H9 (cell line): ENCODE data around the gene TMEM106C. TPM values are rescaled to one million over a fixed set of nuclear protein-coding genes. Genes with fewer than 3 reads are reported as not detected.
A peak's percentile ranks its signal among the peaks of the same experiment; 100 is the strongest.

Experiments used
- DNase-seq: peaks from one replicate; pipeline ENCODE4 v3.0.0-alpha.2; 2017
- H2AFZ ChIP-seq: one replicate; pipeline ENCODE4 v1.6.1; 2013; ENCODE audit warnings: mild to moderate bottlenecking, low read length, control low read depth, moderate library complexity
- H2AK5ac ChIP-seq: 2 replicates; pipeline ENCODE4 v1.6.1; 2013; ENCODE audit warnings: low read length, control low read depth, mixed read lengths; ENCODE audit not compliant: insufficient read length
- H2BK120ac ChIP-seq: one replicate; pipeline ENCODE4 v1.6.1; 2013; ENCODE audit warnings: low read depth, mild to moderate bottlenecking, low read length, control low read depth, inconsistent platforms; ENCODE audit not compliant: poor library complexity, severe bottlenecking
- H2BK12ac ChIP-seq: 2 replicates; pipeline ENCODE4 v1.6.1; 2013; ENCODE audit warnings: low read length, control low read depth, mixed read lengths, low read depth; ENCODE audit not compliant: insufficient read length
- H2BK15ac ChIP-seq: 2 replicates; pipeline ENCODE4 v1.6.1; 2013; ENCODE audit warnings: low read depth, low read length, control low read depth
- H2BK20ac ChIP-seq: one replicate; pipeline ENCODE4 v1.6.1; 2013; ENCODE audit warnings: low read depth, mild to moderate bottlenecking, low read length, control low read depth, inconsistent platforms; ENCODE audit not compliant: poor library complexity, severe bottlenecking
- H2BK5ac ChIP-seq: 2 replicates; pipeline ENCODE4 v1.6.1; 2013; ENCODE audit warnings: low read length, control low read depth, mixed read lengths; ENCODE audit not compliant: insufficient read length
- H3K14ac ChIP-seq: 2 replicates; pipeline ENCODE4 v1.6.1; 2013; ENCODE audit warnings: low read length, control low read depth; ENCODE audit not compliant: insufficient read depth
- H3K18ac ChIP-seq: 2 replicates; pipeline ENCODE4 v1.6.1; 2013; ENCODE audit warnings: low read depth, mild to moderate bottlenecking, mixed read lengths, low read length, control low read depth; ENCODE audit not compliant: insufficient read length
- H3K23ac ChIP-seq: 2 replicates; pipeline ENCODE4 v1.6.1; 2013; ENCODE audit warnings: low read length, control low read depth, mixed read lengths, low read depth; ENCODE audit not compliant: insufficient read length
- H3K23me2 ChIP-seq: 2 replicates; pipeline ENCODE4 v1.6.1; 2013; ENCODE audit warnings: low read depth, mild to moderate bottlenecking, mixed read lengths, low read length, control low read depth; ENCODE audit not compliant: insufficient read length, poor library complexity, severe bottlenecking
- H3K27ac ChIP-seq: 2 replicates; pipeline ENCODE4 v1.5.1; 2013; ENCODE audit warnings: low read length, control low read depth, mixed read lengths, low read depth; ENCODE audit not compliant: insufficient read length
- H3K27me3 ChIP-seq: 2 replicates; pipeline ENCODE4 v1.6.1; 2013; ENCODE audit warnings: low read length, control low read depth, inconsistent platforms; ENCODE audit not compliant: insufficient read depth
- H3K4ac ChIP-seq: 2 replicates; pipeline ENCODE4 v1.6.1; 2013; ENCODE audit warnings: low read depth, mild to moderate bottlenecking, control low read depth, inconsistent platforms, low read length, moderate library complexity
- H3K4me1 ChIP-seq: 2 replicates; pipeline ENCODE4 v1.6.1; 2013; ENCODE audit warnings: low read length, control low read depth, inconsistent platforms; ENCODE audit not compliant: insufficient read depth
- H3K4me2 ChIP-seq: 2 replicates; pipeline ENCODE4 v1.6.1; 2013; ENCODE audit warnings: low read length, control low read depth, mixed read lengths; ENCODE audit not compliant: insufficient read length, insufficient read depth
- H3K56ac ChIP-seq: 2 replicates; pipeline ENCODE4 v1.6.1; 2013; ENCODE audit warnings: low read depth, mild to moderate bottlenecking, mixed read lengths, low read length, control low read depth; ENCODE audit not compliant: insufficient read length
- H3K79me1 ChIP-seq: 2 replicates; pipeline ENCODE4 v1.6.1; 2013; ENCODE audit warnings: low read depth, mild to moderate bottlenecking, moderate library complexity, low read length, control low read depth, inconsistent platforms; ENCODE audit not compliant: insufficient read depth, poor library complexity, severe bottlenecking
- H3K79me2 ChIP-seq: 2 replicates; pipeline ENCODE4 v1.6.1; 2013; ENCODE audit warnings: low read length, control low read depth, inconsistent platforms; ENCODE audit not compliant: insufficient read depth
- H3K9ac ChIP-seq: 2 replicates; pipeline ENCODE4 v1.6.1; 2013; ENCODE audit warnings: low read length, control low read depth, mixed read lengths; ENCODE audit not compliant: insufficient read length; ENCODE audit errors: extremely low read depth
- H3K9me3 ChIP-seq: one replicate; pipeline ENCODE4 v1.6.1; 2013; ENCODE audit warnings: low read depth, low read length, inconsistent platforms; ENCODE audit not compliant: control insufficient read depth
- H3T11ph ChIP-seq: one replicate; pipeline ENCODE4 v1.6.1; 2013; ENCODE audit warnings: mild to moderate bottlenecking, low read length, control low read depth, inconsistent platforms
- H4K20me1 ChIP-seq: one replicate; pipeline ENCODE4 v1.6.1; 2013; ENCODE audit not compliant: control insufficient read depth, insufficient read length, insufficient read depth
- H4K5ac ChIP-seq: 2 replicates; pipeline ENCODE4 v1.6.1; 2013; ENCODE audit warnings: low read depth, mild to moderate bottlenecking, mixed read lengths, low read length, control low read depth; ENCODE audit not compliant: insufficient read length
- H4K8ac ChIP-seq: replicated peaks from 2 replicates; pipeline ENCODE4 v1.6.1; 2013; ENCODE audit warnings: low read length, control low read depth, mixed read lengths, low read depth; ENCODE audit not compliant: insufficient read length
- H4K91ac ChIP-seq: 2 replicates; pipeline ENCODE4 v1.6.1; 2013; ENCODE audit warnings: low read depth, mild to moderate bottlenecking, moderate library complexity, mixed read lengths, low read length, control low read depth; ENCODE audit not compliant: insufficient read length
- H3K27ac Mint-ChIP-seq, 3 experiments: 2 replicates in 2 of 3; 3 replicates in 1 of 3; pipeline ENCODE4 v1.8.0; 2020 to 2021; ENCODE audit warnings: mixed read lengths in 3 of 3, mild to moderate bottlenecking in 1 of 3, moderate library complexity in 1 of 3
- H3K27me3 Mint-ChIP-seq: 2 replicates; pipeline ENCODE4 v1.8.0; 2021; ENCODE audit warnings: low read depth, mild to moderate bottlenecking, moderate library complexity, mixed read lengths
- H3K36me3 Mint-ChIP-seq, 3 experiments: 2 replicates in 2 of 3; 3 replicates in 1 of 3; pipeline ENCODE4 v1.8.0; 2020 to 2021; ENCODE audit warnings: low read depth in 3 of 3, mixed read lengths in 3 of 3; ENCODE audit not compliant: insufficient read depth in 1 of 3
- H3K4me1 Mint-ChIP-seq, 2 experiments: 2 replicates each; pipeline ENCODE4 v1.8.0; 2020; ENCODE audit warnings: mixed read lengths in 2 of 2
- H3K4me3 Mint-ChIP-seq, 2 experiments: 2 replicates in 1 of 2; 3 replicates in 1 of 2; pipeline ENCODE4 v1.8.0; 2020 to 2021; ENCODE audit warnings: mild to moderate bottlenecking in 2 of 2, mixed read lengths in 2 of 2, moderate library complexity in 1 of 2
- H3K9me3 Mint-ChIP-seq, 2 experiments: 2 replicates in 1 of 2; 3 replicates in 1 of 2; pipeline ENCODE4 v1.8.0; 2020; ENCODE audit warnings: mild to moderate bottlenecking in 2 of 2, mixed read lengths in 2 of 2, moderate library complexity in 1 of 2
- WGBS: extraction: QIAGEN DNeasy Blood & Tissue Kit; methylation state at CpG from one replicate; pipeline ENCODE4 v1.1.7; 2013; ENCODE audit warnings: missing lambda C conversion rate, low lambda C conversion rate, mixed read lengths; ENCODE audit not compliant: insufficient read length; ENCODE audit errors: extremely low coverage; 5-methylcytosine and 5-hydroxymethylcytosine counted together
- total RNA-seq: library from RNA; stranded (reverse); gene quantifications from 2 replicates; pipeline ENCODE4 v1.2.1, GENCODE V29; 2021
- TF ChIP-seq, protein P1 (sequence below): fragments of 200-600 bp; sonication (generic); conservative IDR thresholded peaks from 3 replicates; pipeline ENCODE4 v1.8.0; 2021; ENCODE audit warnings: antibody characterized with exemption, mild to moderate bottlenecking

Gene TMEM106C
- total RNA-seq, 1 experiment from 2014 or later = 43.7 TPM

DNA sequence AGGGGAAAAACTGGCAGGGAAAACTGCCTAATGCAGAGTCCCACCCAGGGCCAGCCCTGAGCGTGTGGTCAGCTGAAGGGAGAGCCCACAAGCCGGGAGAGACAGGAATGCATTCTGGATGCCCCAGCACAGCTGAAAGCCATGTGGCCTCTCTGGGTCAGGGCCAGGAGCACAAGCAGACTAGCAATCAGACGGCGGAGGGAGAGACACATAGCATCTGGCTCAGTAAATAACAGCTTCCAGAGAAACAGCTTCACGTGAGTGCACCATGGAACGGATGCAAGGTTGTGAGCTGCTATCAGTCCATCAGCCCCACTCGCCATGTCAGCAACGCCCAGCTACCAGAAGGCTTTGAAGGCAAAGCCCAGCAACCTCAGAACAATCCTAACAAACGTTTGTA lies 28.2 kb upstream of the TMEM106C start:
- no peak overlapping the region for H3K4me3 Mint-ChIP-seq
- no peaks in the 10 kb centered on the region for H3K79me1 ChIP-seq
- H3K23ac ChIP-seq = no peak overlapping the region
- H2AK5ac ChIP-seq = no peak overlapping the region
- H3K79me2 ChIP-seq = no peaks in the 10 kb centered on the region
- H4K91ac ChIP-seq = no peak overlapping the region
- H3K9ac ChIP-seq = no peak overlapping the region
- no CpG with 5 or more reads among the region's 9 CpGs for whole genome bisulfite sequencing
- H4K8ac ChIP-seq = no peak overlapping the region
- H3K9me3 Mint-ChIP-seq = no peaks in the 10 kb centered on the region
- peak; percentile 30 for DNase-seq
- H4K5ac ChIP-seq = no peak overlapping the region
- H3K56ac ChIP-seq = no peak overlapping the region
- no peak overlapping the region for H2BK20ac ChIP-seq
- H2BK15ac ChIP-seq = no peak overlapping the region
- H3K4me1 Mint-ChIP-seq = peaks cover 0 to 4% of the 10 kb centered on the region in 2 experiments; a peak in 1 of 4 replicates
- H3K27ac ChIP-seq = no peak overlapping the region
- no peaks in the 10 kb centered on the region for H3K27me3 ChIP-seq
- no peaks in the 10 kb centered on the region for H3K23me2 ChIP-seq
- TF ChIP-seq, protein P1, sequence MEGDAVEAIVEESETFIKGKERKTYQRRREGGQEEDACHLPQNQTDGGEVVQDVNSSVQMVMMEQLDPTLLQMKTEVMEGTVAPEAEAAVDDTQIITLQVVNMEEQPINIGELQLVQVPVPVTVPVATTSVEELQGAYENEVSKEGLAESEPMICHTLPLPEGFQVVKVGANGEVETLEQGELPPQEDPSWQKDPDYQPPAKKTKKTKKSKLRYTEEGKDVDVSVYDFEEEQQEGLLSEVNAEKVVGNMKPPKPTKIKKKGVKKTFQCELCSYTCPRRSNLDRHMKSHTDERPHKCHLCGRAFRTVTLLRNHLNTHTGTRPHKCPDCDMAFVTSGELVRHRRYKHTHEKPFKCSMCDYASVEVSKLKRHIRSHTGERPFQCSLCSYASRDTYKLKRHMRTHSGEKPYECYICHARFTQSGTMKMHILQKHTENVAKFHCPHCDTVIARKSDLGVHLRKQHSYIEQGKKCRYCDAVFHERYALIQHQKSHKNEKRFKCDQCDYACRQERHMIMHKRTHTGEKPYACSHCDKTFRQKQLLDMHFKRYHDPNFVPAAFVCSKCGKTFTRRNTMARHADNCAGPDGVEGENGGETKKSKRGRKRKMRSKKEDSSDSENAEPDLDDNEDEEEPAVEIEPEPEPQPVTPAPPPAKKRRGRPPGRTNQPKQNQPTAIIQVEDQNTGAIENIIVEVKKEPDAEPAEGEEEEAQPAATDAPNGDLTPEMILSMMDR = no peak
- no peak overlapping the region for H3K18ac ChIP-seq
- H3K4me2 ChIP-seq = no peak overlapping the region
- H3K9me3 ChIP-seq = no peaks in the 10 kb centered on the region
- H2BK120ac ChIP-seq = no peak overlapping the region
- H3K36me3 Mint-ChIP-seq = no peaks in the 10 kb centered on the region
- H3T11ph ChIP-seq = no peak overlapping the region
- no peak overlapping the region for H3K4ac ChIP-seq
- no peak overlapping the region for H2BK12ac ChIP-seq
- H3K14ac ChIP-seq = no peak overlapping the region
- no peak overlapping the region for H2AFZ ChIP-seq
- no peaks in the 10 kb centered on the region for H4K20me1 ChIP-seq
- no peaks in the 10 kb centered on the region for H3K4me1 ChIP-seq
- peak overlapping the region in 1 of 3 experiments; percentile 34; a peak in 1 of 7 replicates for H3K27ac Mint-ChIP-seq
- peaks cover 36% of the 10 kb centered on the region for H3K27me3 Mint-ChIP-seq
- H2BK5ac ChIP-seq = no peak overlapping the region
